ENCODE results near the gene VTCN1. TPM values are rescaled to one million over a fixed set of nuclear protein-coding genes. Genes with fewer than 3 reads are reported as not detected.
"Not testable (repeated sequence)": the region's sequence is repeated elsewhere in the genome, so short reads cannot be mapped to it uniquely, and the experiment has no call there.

Gene VTCN1
- 0.04 TPM for polyA plus RNA-seq (2013)

GRCh38 chr1:117210831-117211261 is at the start of gene VTCN1:
Gene VTCN1 (minus strand): TSS chr1:117210927. CDS start chr1:117210855, 72 bp downstream.
- H3K4me1 ChIP-seq (ENCODE audit: control extremely low read depth in 1 of 4, control insufficient read depth in 4 of 4, insufficient read depth in 4 of 4, low read length in 3 of 4) = no peaks in the 10 kb centered on the region
- no peak within 1 kb of the TSS for H3K27ac ChIP-seq (ENCODE audit: insufficient read depth in 1 of 2, low read depth in 1 of 2, low read length in 2 of 2, poor library complexity in 1 of 2, severe bottlenecking in 2 of 2)
- H3K9me3 ChIP-seq (ENCODE audit: control extremely low read depth in 1 of 5, control insufficient read depth in 4 of 5, insufficient read depth in 2 of 5, low read depth in 1 of 5, low read length in 4 of 5) = no peaks in the 10 kb centered on the region
- no peak for DNase-seq
- no peak within 1 kb of the TSS for H3K4me3 ChIP-seq (ENCODE audit: control insufficient read depth in 1 of 7, extremely low read depth in 1 of 7, insufficient read depth in 4 of 7, low read depth in 2 of 7, low read length in 6 of 7)
- no peaks in the 10 kb centered on the region for H3K36me3 ChIP-seq (ENCODE audit: control insufficient read depth in 4 of 4, insufficient read depth in 4 of 4, low read length in 3 of 4)
- 93% methylated on average over 8 of the region's 8 CpGs for WGBS (ENCODE audit: insufficient coverage)
- CTCF ChIA-PET = no interaction called here
- POLR2A ChIA-PET = interaction anchor here (0.6 kb wide), 1 partner anchor 45 kb away, joined by 4 read pairs; no protein-coding TSS in a partner anchor
- H3K27me3 ChIP-seq (replicated peaks in 2 of 5; ENCODE audit: control insufficient read depth in 4 of 5, insufficient read depth in 5 of 5, low read length in 4 of 5) = peaks cover 0 to 5% (median 0%) of the 10 kb centered on the region in 5 experiments

- 97% methylated on average over 3 of the region's 3 CpGs for WGBS (ENCODE audit: insufficient coverage)
- POLR2A ChIA-PET = no interaction called here
These were observed 48.1 kb upstream of the VTCN1 start for GRCh38 chr1:117258791-117259190.

GRCh38 chr1:117258075-117258474 is 47.3 kb upstream of the VTCN1 start:
- H3K4me1 ChIP-seq (ENCODE audit: control extremely low read depth in 1 of 4, control insufficient read depth in 4 of 4, insufficient read depth in 4 of 4, low read length in 3 of 4); POLR2A ChIA-PET; H3K27ac ChIP-seq (ENCODE audit: insufficient read depth in 1 of 2, low read depth in 1 of 2, low read length in 2 of 2, poor library complexity in 1 of 2, severe bottlenecking in 2 of 2); CTCF ChIA-PET; H3K27me3 ChIP-seq (replicated peaks in 2 of 5; ENCODE audit: control insufficient read depth in 4 of 5, insufficient read depth in 5 of 5, low read length in 4 of 5); H3K36me3 ChIP-seq (ENCODE audit: control insufficient read depth in 4 of 4, insufficient read depth in 4 of 4, low read length in 3 of 4); H3K4me3 ChIP-seq (ENCODE audit: control insufficient read depth in 1 of 7, extremely low read depth in 1 of 7, insufficient read depth in 4 of 7, low read depth in 2 of 7, low read length in 6 of 7); DNase-seq: not testable (repeated sequence)
- peaks cover 0 to 16% (median 3%) of the 10 kb centered on the region in 5 experiments for H3K9me3 ChIP-seq (ENCODE audit: control extremely low read depth in 1 of 5, control insufficient read depth in 4 of 5, insufficient read depth in 2 of 5, low read depth in 1 of 5, low read length in 4 of 5)

More at GRCh38 chr1:117258791-117259190, 48.1 kb upstream of the VTCN1 start:
- Histone ChIP-seq H3K27me3 (replicated peaks in 2 of 5; ENCODE audit: control insufficient read depth in 4 of 5, insufficient read depth in 5 of 5, low read length in 4 of 5) (no peaks in the 10 kb centered on the region), H3K4me3 (ENCODE audit: control insufficient read depth in 1 of 7, extremely low read depth in 1 of 7, insufficient read depth in 4 of 7, low read depth in 2 of 7, low read length in 6 of 7) (no peak overlapping the region), H3K4me1 (ENCODE audit: control extremely low read depth in 1 of 4, control insufficient read depth in 4 of 4, insufficient read depth in 4 of 4, low read length in 3 of 4) (no peaks in the 10 kb centered on the region), H3K36me3 (ENCODE audit: control insufficient read depth in 4 of 4, insufficient read depth in 4 of 4, low read length in 3 of 4) (no peaks in the 10 kb centered on the region), H3K27ac (ENCODE audit: insufficient read depth in 1 of 2, low read depth in 1 of 2, low read length in 2 of 2, poor library complexity in 1 of 2, severe bottlenecking in 2 of 2) (no peak overlapping the region), H3K9me3 (ENCODE audit: control extremely low read depth in 1 of 5, control insufficient read depth in 4 of 5, insufficient read depth in 2 of 5, low read depth in 1 of 5, low read length in 4 of 5) (peaks cover 0 to 16% (median 3%) of the 10 kb centered on the region in 5 experiments)
- no peak for DNase-seq
- CTCF ChIA-PET = no interaction called here

GRCh38 chr1:117257291-117257690 is 46.6 kb upstream of the VTCN1 start:
- Histone ChIP-seq H3K9me3 (ENCODE audit: control extremely low read depth in 1 of 5, control insufficient read depth in 4 of 5, insufficient read depth in 2 of 5, low read depth in 1 of 5, low read length in 4 of 5) (peaks cover 0 to 16% (median 3%) of the 10 kb centered on the region in 5 experiments), H3K4me1 (ENCODE audit: control extremely low read depth in 1 of 4, control insufficient read depth in 4 of 4, insufficient read depth in 4 of 4, low read length in 3 of 4) (no peaks in the 10 kb centered on the region), H3K36me3 (ENCODE audit: control insufficient read depth in 4 of 4, insufficient read depth in 4 of 4, low read length in 3 of 4) (no peaks in the 10 kb centered on the region), H3K27ac (ENCODE audit: insufficient read depth in 1 of 2, low read depth in 1 of 2, low read length in 2 of 2, poor library complexity in 1 of 2, severe bottlenecking in 2 of 2) (no peak overlapping the region), H3K4me3 (ENCODE audit: control insufficient read depth in 1 of 7, extremely low read depth in 1 of 7, insufficient read depth in 4 of 7, low read depth in 2 of 7, low read length in 6 of 7) (no peak overlapping the region), H3K27me3 (replicated peaks in 2 of 5; ENCODE audit: control insufficient read depth in 4 of 5, insufficient read depth in 5 of 5, low read length in 4 of 5) (no peaks in the 10 kb centered on the region)
- POLR2A ChIA-PET = no interaction called here
- no peak for DNase-seq
- CTCF ChIA-PET = no interaction called here

- Histone ChIP-seq H3K27ac (ENCODE audit: insufficient read depth in 1 of 2, low read depth in 1 of 2, low read length in 2 of 2, poor library complexity in 1 of 2, severe bottlenecking in 2 of 2) (no peak overlapping the region), H3K36me3 (ENCODE audit: control insufficient read depth in 4 of 4, insufficient read depth in 4 of 4, low read length in 3 of 4) (no peaks in the 10 kb centered on the region), H3K4me3 (ENCODE audit: control insufficient read depth in 1 of 7, extremely low read depth in 1 of 7, insufficient read depth in 4 of 7, low read depth in 2 of 7, low read length in 6 of 7) (no peak overlapping the region), H3K4me1 (ENCODE audit: control extremely low read depth in 1 of 4, control insufficient read depth in 4 of 4, insufficient read depth in 4 of 4, low read length in 3 of 4) (no peaks in the 10 kb centered on the region), H3K9me3 (ENCODE audit: control extremely low read depth in 1 of 5, control insufficient read depth in 4 of 5, insufficient read depth in 2 of 5, low read depth in 1 of 5, low read length in 4 of 5) (no peaks in the 10 kb centered on the region), H3K27me3 (replicated peaks in 2 of 5; ENCODE audit: control insufficient read depth in 4 of 5, insufficient read depth in 5 of 5, low read length in 4 of 5) (no peaks in the 10 kb centered on the region)
- POLR2A ChIA-PET = no interaction called here
- no peak for DNase-seq
- CTCF ChIA-PET = no interaction called here
These were observed 39.4 kb upstream of the VTCN1 start for GRCh38 chr1:117250061-117250606.

- DNase-seq = no peak
- WGBS (ENCODE audit: insufficient coverage) = 88% methylated on average over 2 of the region's 2 CpGs
- Histone ChIP-seq H3K4me1 (ENCODE audit: control extremely low read depth in 1 of 4, control insufficient read depth in 4 of 4, insufficient read depth in 4 of 4, low read length in 3 of 4) (no peaks in the 10 kb centered on the region), H3K27ac (ENCODE audit: insufficient read depth in 1 of 2, low read depth in 1 of 2, low read length in 2 of 2, poor library complexity in 1 of 2, severe bottlenecking in 2 of 2) (no peak overlapping the region), H3K9me3 (ENCODE audit: control extremely low read depth in 1 of 5, control insufficient read depth in 4 of 5, insufficient read depth in 2 of 5, low read depth in 1 of 5, low read length in 4 of 5) (no peaks in the 10 kb centered on the region), H3K36me3 (ENCODE audit: control insufficient read depth in 4 of 4, insufficient read depth in 4 of 4, low read length in 3 of 4) (no peaks in the 10 kb centered on the region), H3K27me3 (replicated peaks in 2 of 5; ENCODE audit: control insufficient read depth in 4 of 5, insufficient read depth in 5 of 5, low read length in 4 of 5) (peaks cover 0 to 6% (median 0%) of the 10 kb centered on the region in 5 experiments), H3K4me3 (ENCODE audit: control insufficient read depth in 1 of 7, extremely low read depth in 1 of 7, insufficient read depth in 4 of 7, low read depth in 2 of 7, low read length in 6 of 7) (no peak overlapping the region)
- ChIA-PET CTCF (no interaction called here), POLR2A (no interaction called here)
These were observed 34.2 kb upstream of the VTCN1 start for GRCh38 chr1:117244971-117245370.

GRCh38 chr1:117244306-117244705 is 33.6 kb upstream of the VTCN1 start:
- no peak overlapping the region for H3K4me3 ChIP-seq (ENCODE audit: control insufficient read depth in 1 of 7, extremely low read depth in 1 of 7, insufficient read depth in 4 of 7, low read depth in 2 of 7, low read length in 6 of 7)
- H3K27ac ChIP-seq (ENCODE audit: insufficient read depth in 1 of 2, low read depth in 1 of 2, low read length in 2 of 2, poor library complexity in 1 of 2, severe bottlenecking in 2 of 2) = no peak overlapping the region
- no peaks in the 10 kb centered on the region for H3K36me3 ChIP-seq (ENCODE audit: control insufficient read depth in 4 of 4, insufficient read depth in 4 of 4, low read length in 3 of 4)
- DNase-seq = no peak
- 100% methylated on average over 1 of the region's 2 CpGs for WGBS (ENCODE audit: insufficient coverage)
- ChIA-PET CTCF (no interaction called here), POLR2A (interaction anchor here (0.6 kb wide), 1 partner anchor 16 kb away, joined by 3 read pairs; no protein-coding TSS in a partner anchor)
- H3K27me3 ChIP-seq (replicated peaks in 2 of 5; ENCODE audit: control insufficient read depth in 4 of 5, insufficient read depth in 5 of 5, low read length in 4 of 5) = peaks cover 0 to 6% (median 0%) of the 10 kb centered on the region in 5 experiments
- H3K9me3 ChIP-seq (ENCODE audit: control extremely low read depth in 1 of 5, control insufficient read depth in 4 of 5, insufficient read depth in 2 of 5, low read depth in 1 of 5, low read length in 4 of 5) = no peaks in the 10 kb centered on the region
- H3K4me1 ChIP-seq (ENCODE audit: control extremely low read depth in 1 of 4, control insufficient read depth in 4 of 4, insufficient read depth in 4 of 4, low read length in 3 of 4) = no peaks in the 10 kb centered on the region
